ENCODE measurements around the gene BMP6. TPM values are rescaled to one million over a fixed set of nuclear protein-coding genes. Genes with fewer than 3 reads are reported as not detected.

The BMP6 gene
- total RNA-seq, 1 experiment from 2014 or later: 0.28 TPM

GRCh38 chr6:7797386-7797785 is 71.5 kb downstream of the BMP6 start:
- Histone ChIP-seq H4K5ac (ENCODE audit: insufficient read length, low read depth, low read length) (no peak overlapping the region), H2BK12ac (ENCODE audit: insufficient read length, low read depth, low read length) (no peak overlapping the region), H3K9me3 (ENCODE audit: control insufficient read depth, low read depth, low read length) (no peaks in the 10 kb centered on the region), H2AK5ac (ENCODE audit: insufficient read length, low read length) (no peak overlapping the region), H4K8ac (replicated peaks; ENCODE audit: insufficient read length, low read depth, low read length) (no peak overlapping the region), H3K18ac (ENCODE audit: insufficient read length, low read depth, low read length) (no peak overlapping the region), H3K56ac (ENCODE audit: insufficient read length, low read depth, low read length) (no peak overlapping the region), H3K79me1 (ENCODE audit: insufficient read depth, low read depth, low read length, poor library complexity, severe bottlenecking) (no peaks in the 10 kb centered on the region), H3K4me2 (ENCODE audit: insufficient read depth, insufficient read length, low read length) (no peak overlapping the region), H2BK5ac (ENCODE audit: insufficient read length, low read length) (no peak overlapping the region), H3T11ph (ENCODE audit: low read length) (no peak overlapping the region), H2BK20ac (ENCODE audit: low read depth, low read length, poor library complexity, severe bottlenecking) (no peak overlapping the region), H3K4me1 (ENCODE audit: insufficient read depth, low read length) (no peaks in the 10 kb centered on the region), H3K27me3 (ENCODE audit: insufficient read depth, low read length) (no peaks in the 10 kb centered on the region), H2BK15ac (ENCODE audit: low read depth, low read length) (no peak overlapping the region), H3K4ac (ENCODE audit: low read depth, low read length) (no peak overlapping the region), H3K27ac (ENCODE audit: insufficient read length, low read depth, low read length) (no peak overlapping the region), H4K20me1 (ENCODE audit: control insufficient read depth, insufficient read depth, insufficient read length) (no peaks in the 10 kb centered on the region), H3K14ac (ENCODE audit: insufficient read depth, low read length) (no peak overlapping the region), H3K79me2 (ENCODE audit: insufficient read depth, low read length) (no peaks in the 10 kb centered on the region), H2AFZ (ENCODE audit: low read length) (no peak overlapping the region), H2BK120ac (ENCODE audit: low read depth, low read length, poor library complexity, severe bottlenecking) (no peak overlapping the region), H4K91ac (ENCODE audit: insufficient read length, low read depth, low read length) (no peak overlapping the region), H3K23ac (ENCODE audit: insufficient read length, low read depth, low read length) (no peak overlapping the region), H3K23me2 (ENCODE audit: insufficient read length, low read depth, low read length, poor library complexity, severe bottlenecking) (no peaks in the 10 kb centered on the region), H3K9ac (ENCODE audit: extremely low read depth, insufficient read length, low read length) (no peak overlapping the region)
- no peak overlapping the region for H3K4me3 Mint-ChIP-seq
- no peak overlapping the region for H3K27ac Mint-ChIP-seq
- no peak for DNase-seq
- no peaks in the 10 kb centered on the region for H3K9me3 Mint-ChIP-seq
- WGBS (ENCODE audit: extremely low coverage, insufficient read length, low lambda C conversion rate): no CpG with 5 or more reads among the region's 2 CpGs
- H3K36me3 Mint-ChIP-seq (ENCODE audit: insufficient read depth in 1 of 3, low read depth in 3 of 3): no peaks in the 10 kb centered on the region
- H3K4me1 Mint-ChIP-seq: no peaks in the 10 kb centered on the region
- H3K27me3 Mint-ChIP-seq (ENCODE audit: low read depth): peaks cover under 1% of the 10 kb centered on the region; the same call in 1 of the 2 replicates
- TF ChIP-seq CTCF (conservative IDR thresholded peaks at IDR 0.05): no peak
